HL-60 (cell line): Measurements from ENCODE around the gene KEL.

ENCODE experiments used
- POLR2AphosphoS5 ChIP-seq: IDR thresholded peaks from 2 replicates; pipeline ENCODE4 v1.6.1; 2012; ENCODE audit warnings: low read depth
- TF ChIP-seq, protein P1 (sequence below): IDR thresholded peaks from one replicate; pipeline ENCODE4 v1.5.1; 2011; ENCODE audit warnings: low read length, control low read depth, inconsistent platforms; ENCODE audit not compliant: insufficient read depth
- TF ChIP-seq, protein P2 (sequence below): IDR thresholded peaks from 2 replicates; pipeline ENCODE4 v1.6.1; 2012; ENCODE audit warnings: low read depth; ENCODE audit not compliant: insufficient replicate concordance

DNA sequence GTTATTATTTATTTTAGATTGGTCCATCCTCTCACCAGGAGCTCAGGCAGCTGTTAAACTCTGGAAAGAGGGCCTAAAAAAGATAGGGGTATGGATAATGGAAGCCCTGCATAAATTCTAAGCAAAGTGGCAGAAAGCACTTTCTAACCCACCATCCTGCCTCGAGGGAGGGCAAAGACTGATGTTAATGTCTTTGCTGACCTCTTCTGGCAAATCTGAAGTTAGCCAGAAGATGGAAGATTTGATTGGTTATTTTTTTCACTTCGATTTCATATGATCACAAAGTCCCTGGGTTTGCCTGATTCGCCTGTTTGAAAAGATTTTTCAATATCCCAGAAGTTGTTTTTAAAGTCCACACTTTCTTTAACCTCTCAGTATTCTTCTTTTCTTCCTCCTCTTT, 39.9 kb upstream of the KEL start:
- TF ChIP-seq, protein P1, sequence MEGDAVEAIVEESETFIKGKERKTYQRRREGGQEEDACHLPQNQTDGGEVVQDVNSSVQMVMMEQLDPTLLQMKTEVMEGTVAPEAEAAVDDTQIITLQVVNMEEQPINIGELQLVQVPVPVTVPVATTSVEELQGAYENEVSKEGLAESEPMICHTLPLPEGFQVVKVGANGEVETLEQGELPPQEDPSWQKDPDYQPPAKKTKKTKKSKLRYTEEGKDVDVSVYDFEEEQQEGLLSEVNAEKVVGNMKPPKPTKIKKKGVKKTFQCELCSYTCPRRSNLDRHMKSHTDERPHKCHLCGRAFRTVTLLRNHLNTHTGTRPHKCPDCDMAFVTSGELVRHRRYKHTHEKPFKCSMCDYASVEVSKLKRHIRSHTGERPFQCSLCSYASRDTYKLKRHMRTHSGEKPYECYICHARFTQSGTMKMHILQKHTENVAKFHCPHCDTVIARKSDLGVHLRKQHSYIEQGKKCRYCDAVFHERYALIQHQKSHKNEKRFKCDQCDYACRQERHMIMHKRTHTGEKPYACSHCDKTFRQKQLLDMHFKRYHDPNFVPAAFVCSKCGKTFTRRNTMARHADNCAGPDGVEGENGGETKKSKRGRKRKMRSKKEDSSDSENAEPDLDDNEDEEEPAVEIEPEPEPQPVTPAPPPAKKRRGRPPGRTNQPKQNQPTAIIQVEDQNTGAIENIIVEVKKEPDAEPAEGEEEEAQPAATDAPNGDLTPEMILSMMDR: peak; percentile 3
- TF ChIP-seq POLR2AphosphoS5: no peak
- TF ChIP-seq, protein P2, sequence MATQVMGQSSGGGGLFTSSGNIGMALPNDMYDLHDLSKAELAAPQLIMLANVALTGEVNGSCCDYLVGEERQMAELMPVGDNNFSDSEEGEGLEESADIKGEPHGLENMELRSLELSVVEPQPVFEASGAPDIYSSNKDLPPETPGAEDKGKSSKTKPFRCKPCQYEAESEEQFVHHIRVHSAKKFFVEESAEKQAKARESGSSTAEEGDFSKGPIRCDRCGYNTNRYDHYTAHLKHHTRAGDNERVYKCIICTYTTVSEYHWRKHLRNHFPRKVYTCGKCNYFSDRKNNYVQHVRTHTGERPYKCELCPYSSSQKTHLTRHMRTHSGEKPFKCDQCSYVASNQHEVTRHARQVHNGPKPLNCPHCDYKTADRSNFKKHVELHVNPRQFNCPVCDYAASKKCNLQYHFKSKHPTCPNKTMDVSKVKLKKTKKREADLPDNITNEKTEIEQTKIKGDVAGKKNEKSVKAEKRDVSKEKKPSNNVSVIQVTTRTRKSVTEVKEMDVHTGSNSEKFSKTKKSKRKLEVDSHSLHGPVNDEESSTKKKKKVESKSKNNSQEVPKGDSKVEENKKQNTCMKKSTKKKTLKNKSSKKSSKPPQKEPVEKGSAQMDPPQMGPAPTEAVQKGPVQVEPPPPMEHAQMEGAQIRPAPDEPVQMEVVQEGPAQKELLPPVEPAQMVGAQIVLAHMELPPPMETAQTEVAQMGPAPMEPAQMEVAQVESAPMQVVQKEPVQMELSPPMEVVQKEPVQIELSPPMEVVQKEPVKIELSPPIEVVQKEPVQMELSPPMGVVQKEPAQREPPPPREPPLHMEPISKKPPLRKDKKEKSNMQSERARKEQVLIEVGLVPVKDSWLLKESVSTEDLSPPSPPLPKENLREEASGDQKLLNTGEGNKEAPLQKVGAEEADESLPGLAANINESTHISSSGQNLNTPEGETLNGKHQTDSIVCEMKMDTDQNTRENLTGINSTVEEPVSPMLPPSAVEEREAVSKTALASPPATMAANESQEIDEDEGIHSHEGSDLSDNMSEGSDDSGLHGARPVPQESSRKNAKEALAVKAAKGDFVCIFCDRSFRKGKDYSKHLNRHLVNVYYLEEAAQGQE: no peak
